Kidney glomerular epithelial cell (primary cell): ENCODE data around the gene LITAF.
"Not testable (repeated sequence)": the region's sequence is repeated elsewhere in the genome, so short reads cannot be mapped to it uniquely, and the experiment has no call there.

Source experiments
- DNase-seq: peaks from one replicate; lab custom pipeline; 2025; lab: John Stamatoyannopoulos, UW

LITAF gene

GRCh38 chr16:11515540-11516430, 70.9 kb downstream of the LITAF start:
- DNase-seq: no peak

DNA sequence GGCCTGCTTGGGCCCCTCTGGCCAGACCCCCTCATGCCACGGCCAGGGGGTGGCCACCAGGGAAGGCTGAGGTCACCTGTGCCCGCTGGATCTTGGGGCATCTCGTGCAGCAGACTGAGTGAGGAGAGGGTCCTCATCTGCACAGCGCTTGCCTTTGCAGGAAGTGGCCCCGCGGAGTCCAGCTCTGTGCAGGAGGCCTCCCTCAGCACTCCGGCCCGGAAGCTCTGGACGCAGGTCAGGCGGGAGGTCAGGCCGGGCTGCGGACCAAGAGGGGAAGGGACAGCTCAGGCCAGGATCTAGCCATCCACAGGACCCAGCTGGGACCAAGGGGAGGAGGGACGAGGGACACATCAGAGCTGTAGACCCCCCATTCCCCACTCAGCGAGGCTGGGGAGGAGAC, 72.4 kb downstream of the LITAF start:
- DNase-seq: no peak

GRCh38 chr16:11513366-11513765, 73.4 kb downstream of the LITAF start:
- not testable (repeated sequence) for DNase-seq

- DNase-seq: no peak
Measured at GRCh38 chr16:11511801-11512200, 74.9 kb downstream of the LITAF start.

- no peak for DNase-seq
Measured at GRCh38 chr16:11511328-11511727, 75.4 kb downstream of the LITAF start.

DNA sequence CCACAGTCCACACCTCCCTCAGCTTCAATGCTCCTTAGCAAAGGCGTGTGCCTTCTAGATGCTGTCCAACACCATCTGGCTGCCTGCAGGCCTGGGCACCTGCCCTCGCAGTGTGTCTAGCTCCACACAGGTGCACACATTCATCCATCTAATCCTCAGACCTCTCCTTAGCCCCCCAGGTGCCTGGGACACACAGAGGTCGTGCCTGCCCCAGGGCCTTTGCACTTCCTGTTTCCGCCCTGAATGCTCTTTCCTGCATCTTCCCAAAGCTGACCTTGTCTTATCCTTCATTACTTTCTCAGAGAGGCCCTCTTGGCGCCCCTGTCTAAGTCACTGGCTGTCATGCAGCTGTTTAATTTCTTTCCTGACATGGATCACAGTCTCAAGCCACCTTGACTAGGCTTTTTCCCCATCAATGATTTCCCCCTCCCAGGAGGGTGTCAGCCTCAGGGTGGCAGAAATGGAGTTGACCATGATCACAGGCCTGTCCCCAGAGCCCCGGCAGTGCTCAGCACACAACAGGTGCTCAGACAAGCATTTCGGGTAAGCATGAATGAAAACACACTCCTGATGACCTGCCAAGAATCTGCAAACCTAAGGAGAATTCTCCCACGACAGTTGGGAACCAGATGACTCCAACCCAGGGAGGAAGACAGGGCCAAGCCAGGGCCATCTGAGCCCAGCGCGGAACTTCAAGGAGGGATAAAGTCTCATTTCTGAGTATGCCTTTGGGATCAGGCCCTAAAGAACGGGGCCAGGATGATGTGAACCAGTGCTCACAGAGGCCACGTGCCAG, 76.3 kb downstream of the LITAF start:
- DNase-seq: no peak

DNA sequence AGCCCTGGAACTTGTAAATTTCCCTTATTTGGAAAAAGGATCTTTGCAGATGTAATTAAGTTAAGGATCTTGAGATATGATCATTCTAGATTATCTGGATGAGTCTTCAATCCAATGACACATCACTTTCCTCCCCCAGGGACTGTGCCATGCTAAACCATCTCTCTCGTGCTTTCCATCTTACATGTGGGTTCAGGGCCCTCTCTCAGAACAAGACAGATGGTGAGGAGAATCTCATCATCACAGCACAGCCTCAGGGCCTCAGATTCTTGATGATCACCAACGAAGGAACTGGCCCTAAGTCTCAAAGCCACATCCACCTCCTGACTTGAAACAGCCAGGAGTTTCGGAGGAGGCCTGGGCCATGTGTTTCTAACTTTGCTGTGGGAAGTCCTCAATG, 78.7 kb downstream of the LITAF start:
- DNase-seq: no peak

DNA sequence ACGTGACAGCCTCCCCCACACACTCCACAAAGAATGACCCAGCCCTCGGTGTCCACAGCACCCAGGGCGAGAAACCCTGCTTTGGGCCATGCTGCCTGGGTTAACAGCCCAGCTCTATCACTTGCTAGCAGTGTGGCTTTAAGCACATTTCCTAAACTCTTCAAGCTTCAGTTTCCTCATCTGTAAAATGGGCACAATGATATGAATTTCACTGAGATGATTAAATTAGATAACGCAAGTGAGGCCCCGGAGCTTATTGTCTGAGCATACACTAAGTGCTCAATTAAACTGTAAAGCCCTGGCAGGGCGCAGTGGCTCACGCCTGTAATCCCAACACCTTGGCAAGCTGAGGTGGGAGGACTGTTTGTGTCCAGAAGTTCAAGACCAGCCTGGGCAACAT, 79.4 kb downstream of the LITAF start:
- no peak for DNase-seq

DNA sequence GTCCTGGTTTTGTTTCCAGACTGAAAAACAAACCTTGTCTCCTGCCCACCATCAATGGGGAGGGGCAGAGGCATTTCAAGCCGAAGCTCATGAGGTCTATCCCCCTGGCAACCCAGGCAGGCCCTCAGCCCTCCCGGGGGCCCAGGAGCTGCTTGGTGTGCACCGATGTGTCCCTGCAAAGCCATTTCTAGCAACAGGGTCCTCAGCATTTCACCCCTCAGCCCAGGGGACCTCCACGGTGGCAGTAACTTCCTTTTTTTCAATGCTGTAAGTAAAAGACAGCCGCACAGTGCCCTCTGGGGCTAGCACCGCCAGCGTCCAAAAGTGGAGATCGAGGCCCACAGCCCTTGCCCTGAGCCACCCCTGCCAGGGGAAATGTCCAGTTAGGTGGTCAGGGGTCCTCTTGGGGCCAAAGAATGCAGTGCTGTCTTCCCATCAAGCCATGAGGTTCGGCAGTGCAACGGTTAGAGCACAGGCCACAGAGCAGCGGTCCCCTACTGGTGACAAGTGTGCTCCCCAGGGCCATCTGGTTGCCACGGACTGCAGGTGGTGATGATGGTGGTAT, 79.9 kb downstream of the LITAF start:
- no peak for DNase-seq

DNA sequence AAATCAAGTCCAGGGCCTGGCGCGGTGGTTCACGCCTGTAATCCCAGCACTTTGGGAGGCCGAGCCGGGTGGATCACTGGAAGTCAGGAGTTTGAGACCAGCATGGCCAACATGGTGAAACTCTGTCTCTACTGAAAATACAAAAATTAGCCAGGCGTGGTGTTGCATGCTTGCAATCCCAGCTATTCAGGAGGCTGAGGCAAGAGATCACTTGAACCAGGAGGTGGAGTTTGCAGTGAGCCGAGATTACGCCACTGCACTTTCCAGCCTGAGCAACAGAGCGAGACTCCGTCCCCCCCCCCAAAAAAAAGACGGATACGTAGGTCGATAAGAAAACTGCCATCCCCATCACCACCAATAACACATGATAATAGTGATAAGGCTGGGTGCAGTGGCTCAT, 82.5 kb downstream of the LITAF start:
- not testable (repeated sequence) for DNase-seq

GRCh38 chr16:11503566-11503965, 83.2 kb downstream of the LITAF start:
- DNase-seq: no peak

DNA sequence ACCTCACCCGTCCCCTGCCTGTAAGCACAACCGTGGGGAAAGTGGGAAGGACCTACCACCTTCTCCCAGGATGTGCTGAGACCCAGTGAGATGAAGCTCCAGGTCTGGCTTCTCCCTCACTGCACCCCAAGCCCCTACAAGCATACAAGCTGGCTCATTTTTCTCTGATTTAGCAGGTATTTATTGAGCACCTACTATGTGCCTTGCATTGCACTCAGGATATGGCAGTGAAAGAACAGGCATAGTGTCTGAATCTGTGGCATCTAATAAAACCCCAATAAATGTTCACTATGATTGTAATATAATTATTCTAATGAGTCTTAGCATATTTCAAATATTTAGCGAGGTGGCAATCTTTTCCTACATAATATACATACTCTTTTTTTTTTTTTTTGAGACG, 84.5 kb downstream of the LITAF start:
- no peak for DNase-seq

GRCh38 chr16:11501632-11502031, 85.1 kb downstream of the LITAF start:
- no peak for DNase-seq

DNA sequence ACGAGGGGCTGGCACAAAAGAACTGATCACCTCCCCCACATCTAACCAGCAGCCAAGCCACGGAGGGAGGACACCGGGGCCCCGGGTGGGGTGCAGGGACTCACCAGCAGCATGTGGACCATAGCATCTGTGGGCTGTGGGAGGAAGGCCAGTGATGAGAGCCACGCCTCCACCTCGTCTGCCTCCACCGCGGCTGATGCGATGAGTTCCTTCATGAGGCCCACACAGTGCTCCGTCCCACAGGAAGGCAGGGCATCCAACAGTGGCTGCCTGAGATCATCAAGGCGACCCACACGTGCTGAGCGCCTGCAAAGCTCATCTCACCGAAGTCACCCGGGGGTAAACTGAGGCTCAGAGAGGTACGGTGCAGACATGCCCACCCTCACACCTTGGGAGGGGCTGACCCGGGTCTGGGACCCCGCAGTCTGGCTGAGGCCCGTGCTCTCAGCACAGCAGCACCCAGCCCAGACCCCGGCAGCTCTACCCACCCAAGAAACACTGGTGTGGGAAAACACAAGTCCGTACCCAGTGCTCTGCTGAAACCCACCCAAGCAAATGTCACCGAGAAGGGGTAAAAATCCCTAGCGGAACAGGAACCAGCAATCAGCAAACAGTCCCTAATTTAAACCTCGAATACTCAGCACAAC, 85.9 kb downstream of the LITAF start:
- DNase-seq: no peak

DNA sequence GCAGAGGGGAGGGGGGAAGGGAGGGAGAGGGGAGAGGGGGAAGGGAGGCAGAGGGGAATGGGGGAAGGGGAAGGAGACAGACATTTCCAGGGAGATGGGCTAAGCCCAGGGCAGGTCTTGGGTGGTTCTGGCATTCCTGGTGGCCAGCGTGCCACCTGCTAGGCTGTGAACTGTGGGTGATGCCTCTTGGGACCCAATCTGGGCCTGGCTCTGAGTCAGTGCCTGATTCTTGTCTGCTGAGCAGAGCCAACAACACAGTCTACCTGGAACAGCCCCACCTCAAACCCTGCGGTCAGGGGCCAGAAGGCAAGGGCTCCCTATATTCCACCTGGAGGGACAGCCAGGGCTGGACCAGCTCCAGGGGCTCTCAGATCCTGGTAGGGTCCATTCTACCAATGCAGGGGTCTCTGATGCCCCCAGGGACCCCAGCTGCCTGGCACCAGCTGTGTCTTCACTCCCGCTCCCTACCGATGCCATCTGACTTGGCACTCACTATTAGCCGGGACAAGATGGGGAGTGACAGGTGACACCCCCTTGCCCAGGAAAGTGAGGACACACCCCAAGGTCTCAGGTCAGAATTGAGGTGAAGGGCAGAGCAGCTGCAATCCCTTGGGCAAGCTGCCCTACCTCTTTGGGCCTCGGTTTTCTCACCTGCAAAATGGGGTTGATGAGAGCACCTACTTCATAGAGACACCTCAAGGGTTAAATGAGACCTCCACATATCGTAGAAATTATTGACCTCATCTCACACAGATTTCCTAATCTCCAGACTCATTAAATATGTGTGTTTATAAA, 87.2 kb downstream of the LITAF start:
- no peak for DNase-seq

- DNase-seq: no peak
Measured at GRCh38 chr16:11498683-11499082, 88.0 kb downstream of the LITAF start.

DNA sequence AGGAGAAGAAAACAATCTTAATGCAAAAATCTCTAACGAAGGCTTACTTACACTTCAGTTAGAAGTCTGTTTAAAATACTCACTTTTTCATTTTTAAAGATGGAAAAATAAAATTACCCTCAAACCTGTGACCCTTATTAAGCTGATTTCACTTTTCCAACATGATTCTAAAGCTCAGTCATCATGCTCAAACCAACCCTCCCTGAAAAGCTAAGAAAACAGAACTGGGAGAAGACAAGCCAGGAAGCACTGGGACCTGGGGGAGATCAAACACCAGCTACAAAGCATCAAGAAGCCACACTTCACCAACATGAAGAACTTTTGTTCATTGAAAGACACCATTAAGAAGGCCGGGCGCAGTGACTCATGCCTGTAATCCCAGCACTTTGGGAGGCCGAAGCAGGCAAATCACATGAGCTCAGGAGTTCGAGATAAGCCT, 88.8 kb downstream of the LITAF start:
- DNase-seq: peak; percentile 51
